H1 (cell line): ENCODE results near the gene MUS81. TPM values are rescaled to one million over a fixed set of nuclear protein-coding genes. Genes with fewer than 3 reads are reported as not detected.
A peak's percentile ranks its signal among the peaks of the same experiment; 100 is the strongest.

Experiments
- CTCF ChIA-PET: fragments of 300-600 bp; sonication (Branson Sonifier 250); formaldehyde crosslinking; loops from one replicate; lab custom pipeline; 2021; ENCODE audit not compliant: partially characterized antibody; lab: Charles Lee
- POLR2A ChIA-PET: fragments of 300-600 bp; sonication (Branson Sonifier 250); formaldehyde crosslinking; loops from one replicate; lab custom pipeline; 2021; ENCODE audit warnings: inconsistent platforms; ENCODE audit not compliant: partially characterized antibody; lab: Charles Lee
- DNase-seq, 2 experiments: peaks; one replicate each; pipeline versions ENCODE4 v3.0.0 to v3.0.0-alpha.2; 2010 to 2022; ENCODE audit warnings: low spot score in 2 of 2, low read depth in 1 of 2, mixed read lengths in 1 of 2
- FAIRE-seq: peaks from 2 replicates; lab custom pipeline; 2011; peaks lifted over from hg19 to GRCh38; lab: Jason Lieb, UNC
- H2AFZ ChIP-seq: 2 replicates; pipeline ENCODE4 v1.8.1; 2012; ENCODE audit warnings: low read length, inconsistent platforms
- H2AK5ac ChIP-seq: 2 replicates; pipeline ENCODE4 v1.6.1; 2013; ENCODE audit warnings: low read depth, low read length
- H2BK120ac ChIP-seq: replicated peaks from 2 replicates; pipeline ENCODE3; 2013; ENCODE audit warnings: low read depth, low read length, inconsistent platforms
- H2BK12ac ChIP-seq: 2 replicates; pipeline ENCODE4 v1.6.1; 2013; ENCODE audit warnings: low read depth, low read length
- H2BK15ac ChIP-seq: 2 replicates; pipeline ENCODE4 v1.6.1; 2013; ENCODE audit warnings: low read length
- H2BK20ac ChIP-seq: 2 replicates; pipeline ENCODE4 v1.6.1; 2013; ENCODE audit warnings: low read length
- H2BK5ac ChIP-seq: 2 replicates; pipeline ENCODE4 v1.6.1; 2013; ENCODE audit warnings: low read depth, low read length
- H3K14ac ChIP-seq: 2 replicates; pipeline ENCODE4 v1.6.1; 2013; ENCODE audit warnings: inconsistent platforms; ENCODE audit not compliant: insufficient read length
- H3K18ac ChIP-seq: 2 replicates; pipeline ENCODE4 v1.6.1; 2013; ENCODE audit warnings: low read length; ENCODE audit errors: extremely low read depth
- H3K23ac ChIP-seq: 2 replicates; pipeline ENCODE4 v1.6.1; 2013; ENCODE audit warnings: inconsistent platforms; ENCODE audit not compliant: insufficient read length
- H3K23me2 ChIP-seq: 2 replicates; pipeline ENCODE4 v1.6.1; 2013; ENCODE audit warnings: low read depth, low read length
- H3K27ac ChIP-seq: 2 replicates; pipeline ENCODE4 v1.6.1; 2011; ENCODE audit warnings: low read depth, low read length, inconsistent platforms
- H3K27me3 ChIP-seq, 4 experiments: replicated peaks in 1 of 4; 1 replicate in 1 of 4; 2 replicates in 3 of 4; pipeline versions ENCODE4 v1.6.1 to v1.8.1; 2011 to 2013; ENCODE audit warnings: low read length in 3 of 4, mild to moderate bottlenecking in 3 of 4, inconsistent platforms in 2 of 4, mixed read lengths in 2 of 4, moderate library complexity in 1 of 4; ENCODE audit not compliant: control insufficient read depth in 3 of 4, insufficient read depth in 3 of 4; ENCODE audit errors: extremely low read depth in 1 of 4
- H3K36me3 ChIP-seq, 4 experiments: 2 replicates each; pipeline versions ENCODE4 v1.6.1 to v1.8.1; 2011 to 2013; ENCODE audit warnings: mild to moderate bottlenecking in 4 of 4, low read length in 3 of 4, moderate library complexity in 2 of 4, control low read depth in 1 of 4, inconsistent platforms in 1 of 4; ENCODE audit not compliant: insufficient read depth in 4 of 4, control insufficient read depth in 2 of 4
- H3K4ac ChIP-seq: replicated peaks from 2 replicates; pipeline ENCODE3; 2013; ENCODE audit warnings: low read length, low read depth, mixed read lengths, inconsistent platforms; ENCODE audit not compliant: insufficient read length
- H3K4me1 ChIP-seq, 4 experiments: replicated peaks in 1 of 4; 1 replicate in 1 of 4; 2 replicates in 3 of 4; pipeline versions ENCODE4 v1.6.1 to v1.8.1; 2011 to 2013; ENCODE audit warnings: low read length in 3 of 4, inconsistent platforms in 2 of 4, mixed read lengths in 1 of 4; ENCODE audit not compliant: insufficient read depth in 4 of 4, control insufficient read depth in 3 of 4
- H3K4me2 ChIP-seq, 2 experiments: 2 replicates each; pipeline versions ENCODE4 v1.6.1 to v1.8.1; 2011 to 2013; ENCODE audit warnings: low read depth in 2 of 2, low read length in 2 of 2, control low read depth in 1 of 2, inconsistent platforms in 1 of 2, mild to moderate bottlenecking in 1 of 2; ENCODE audit not compliant: insufficient read depth in 1 of 2
- H3K4me3 ChIP-seq, 4 experiments: fragments of 200-600, 300-600 bp in 1 of 4; sonication (generic), shearing (Covaris generic), sonication (Bioruptor Twin) in 1 of 4; 2 replicates each; pipeline versions ENCODE4 v1.5.1 to v1.8.1; 2011 to 2016; ENCODE audit warnings: low read length in 4 of 4, low read depth in 3 of 4, control low read depth in 2 of 4, inconsistent platforms in 2 of 4, mild to moderate bottlenecking in 2 of 4, mixed read lengths in 1 of 4, moderate library complexity in 1 of 4; ENCODE audit not compliant: insufficient read depth in 2 of 4; ENCODE audit errors: extremely low read depth in 1 of 4
- H3K56ac ChIP-seq: replicated peaks from 2 replicates; pipeline ENCODE3; 2013; ENCODE audit warnings: low read depth, mild to moderate bottlenecking, mixed read lengths, low read length, inconsistent platforms; ENCODE audit not compliant: insufficient read length
- H3K79me1 ChIP-seq: 2 replicates; pipeline ENCODE4 v1.6.1; 2013; ENCODE audit warnings: low read depth, low read length, control low read depth
- H3K79me2 ChIP-seq, 2 experiments: 2 replicates each; pipeline versions ENCODE4 v1.6.1 to v1.8.1; 2012 to 2013; ENCODE audit warnings: low read length in 2 of 2, mild to moderate bottlenecking in 2 of 2, inconsistent platforms in 1 of 2; ENCODE audit not compliant: insufficient read depth in 2 of 2, control insufficient read depth in 1 of 2
- H3K9ac ChIP-seq, 4 experiments: replicated peaks in 1 of 4; 1 replicate in 1 of 4; 2 replicates in 3 of 4; pipeline versions ENCODE4 v1.6.1 to v1.8.1; 2011 to 2013; ENCODE audit warnings: low read depth in 3 of 4, low read length in 3 of 4, control low read depth in 2 of 4, mild to moderate bottlenecking in 2 of 4, moderate library complexity in 2 of 4, inconsistent platforms in 1 of 4; ENCODE audit errors: extremely low read depth in 1 of 4
- H3K9me3 ChIP-seq, 2 experiments: 2 replicates each; pipeline versions ENCODE4 v1.6.1 to v1.8.1; 2012 to 2013; ENCODE audit warnings: mild to moderate bottlenecking in 2 of 2, moderate library complexity in 2 of 2, control low read depth in 1 of 2, inconsistent platforms in 1 of 2, low read depth in 1 of 2, low read length in 1 of 2, mixed read lengths in 1 of 2; ENCODE audit not compliant: insufficient read depth in 2 of 2
- H4K20me1 ChIP-seq, 2 experiments: replicated peaks in 1 of 2; 2 replicates each; pipeline versions ENCODE3 to v1.8.1; 2011 to 2013; ENCODE audit warnings: inconsistent platforms in 2 of 2, low read length in 2 of 2, mild to moderate bottlenecking in 1 of 2; ENCODE audit not compliant: insufficient read depth in 2 of 2, control insufficient read depth in 1 of 2
- H4K5ac ChIP-seq: 2 replicates; pipeline ENCODE4 v1.6.1; 2013; ENCODE audit warnings: low read length, low read depth, mixed read lengths, inconsistent platforms; ENCODE audit not compliant: insufficient read length
- H4K8ac ChIP-seq: 2 replicates; pipeline ENCODE4 v1.8.0; 2013; ENCODE audit warnings: mild to moderate bottlenecking, moderate library complexity, low read length, inconsistent platforms; ENCODE audit not compliant: insufficient read depth; ENCODE audit errors: extremely low read depth
- H4K91ac ChIP-seq: replicated peaks from 2 replicates; pipeline ENCODE3; 2013; ENCODE audit warnings: low read length, mixed read lengths, inconsistent platforms; ENCODE audit not compliant: insufficient read length
- BCL11A ChIP-seq, 2 experiments: IDR thresholded peaks; one replicate each; pipeline ENCODE4 v1.6.1; 2011; ENCODE audit warnings: low read depth in 2 of 2, low read length in 2 of 2, mild to moderate bottlenecking in 2 of 2
- CEBPB ChIP-seq: IDR thresholded peaks from 2 replicates; pipeline ENCODE4 v1.6.1; 2012; ENCODE audit warnings: low read depth, low read length
- EZH2 ChIP-seq: fragments of 200-600 bp; sonication (generic); IDR thresholded peaks from 2 replicates; pipeline ENCODE4 v1.7.1; 2012; ENCODE audit warnings: low read depth, mild to moderate bottlenecking, moderate library complexity, low read length, inconsistent platforms; ENCODE audit not compliant: severe bottlenecking
- HDAC6 ChIP-seq: IDR thresholded peaks from one replicate; pipeline ENCODE4 v1.7.1; 2012; ENCODE audit warnings: low read depth, mild to moderate bottlenecking, inconsistent platforms, low read length, moderate library complexity
- POLR2AphosphoS5 ChIP-seq: IDR thresholded peaks from 2 replicates; pipeline ENCODE4 v1.6.1; 2011; ENCODE audit warnings: low read depth, low read length
- SIX5 ChIP-seq: IDR thresholded peaks from 2 replicates; pipeline ENCODE4 v1.6.1; 2011; ENCODE audit warnings: mild to moderate bottlenecking, low read depth, low read length
- SP1 ChIP-seq: IDR thresholded peaks from 2 replicates; pipeline ENCODE4 v1.6.1; 2011; ENCODE audit warnings: low read depth, low read length
- TBP ChIP-seq: IDR thresholded peaks from 2 replicates; pipeline ENCODE4 v1.6.1; 2011; ENCODE audit warnings: low read depth, low read length, improper control_type of control experiment
- TCF12 ChIP-seq: IDR thresholded peaks from 2 replicates; pipeline ENCODE4 v1.6.1; 2011; ENCODE audit warnings: low read depth, mild to moderate bottlenecking, low read length
- WGBS, 2 experiments: shearing (Covaris generic) in 1 of 2; methylation state at CpG; one replicate each; pipeline versions ENCODE4 v1.1.6 to v1.1.7; 2013 to 2015; ENCODE audit warnings: low lambda C conversion rate in 2 of 2, mixed read lengths in 2 of 2, inconsistent platforms in 1 of 2, low coverage in 1 of 2, missing lambda C conversion rate in 1 of 2; ENCODE audit not compliant: insufficient replicate concordance in 2 of 2, insufficient coverage in 1 of 2, insufficient read length in 1 of 2; ENCODE audit errors: extremely low coverage in 1 of 2, missing lambda C conversion rate in 1 of 2; 5-methylcytosine and 5-hydroxymethylcytosine counted together
- polyA plus RNA-seq, 7 experiments: library from polyadenylated mRNA; depleted of rRNA in 3 of 7; stranded (reverse) in 5 of 7; unstranded in 2 of 7; fragments of >200 nt in 5 of 7; fragments of 200-250 nt in 2 of 7; gene quantifications; 1 replicate in 5 of 7; 2 replicates in 1 of 7; 4 replicates in 1 of 7; pipeline versions ENCODE4 v1.2.1 to v1.2.3, GENCODE V29; 2011 to 2013; ENCODE audit warnings: missing spikeins in 2 of 7, mixed read lengths in 2 of 7
- total RNA-seq: library from RNA; stranded (reverse); fragmentation: NEBNext Ultra II Directional; extraction: Animal tissue kit (Norgen Biotek cat#: 25700); gene quantifications from 2 replicates; pipeline ENCODE4 v1.2.1, GENCODE V29; 2021

The MUS81 gene
- total and polyA plus RNA-seq, 2 of the 8 experiments (the other 6 are each of a cell fraction or from before 2014, with no cell fraction given): 30.2 to 31.5 TPM

GRCh38 chr11:65915101-65915820 lies 55.0 kb downstream of the MUS81 start:
- no peaks in the 10 kb centered on the region for H3K36me3 ChIP-seq
- H3K4me3 ChIP-seq: no peak overlapping the region
- H2BK20ac ChIP-seq: 0 out of 2 replicates have a peak overlapping the region, but pooled peaks have one; percentile 69
- H3K79me1 ChIP-seq: peaks cover 5% of the 10 kb centered on the region; the same call in 1 of the 2 replicates
- DNase-seq: no peak
- FAIRE-seq: no peak
- no peak overlapping the region for H3K23ac ChIP-seq
- H2BK15ac ChIP-seq: peak overlapping the region; percentile 84; the same call in 1 of the 2 replicates
- H3K9me3 ChIP-seq: no peaks in the 10 kb centered on the region
- H2BK12ac ChIP-seq: peak overlapping the region; percentile 33; the same call in 1 of the 2 replicates
- no peak overlapping the region for H3K27ac ChIP-seq
- peak overlapping the region; percentile 23 for H3K56ac ChIP-seq
- H3K27me3 ChIP-seq: peaks cover 0 to 2% (median 0%) of the 10 kb centered on the region in 4 experiments; a peak in 1 of 7 replicates
- no peak overlapping the region for H2BK5ac ChIP-seq
- no peak overlapping the region for H3K9ac ChIP-seq
- H2AK5ac ChIP-seq: peak overlapping the region; percentile 70; the same call in 1 of the 2 replicates
- H3K18ac ChIP-seq: peak overlapping the region; percentile 63; the same call in 1 of the 2 replicates
- ChIA-PET POLR2A (interaction anchor here (0.6 to 4.9 kb wide), 12 partner anchors 9 to 479 kb away, joined by 3 to 36 read pairs (median 3); partner anchors contain the start of genes CCDC85B, FIBP, MUS81 and RAB1B), CTCF (interaction anchor here (0.7 to 11.7 kb wide), 11 partner anchors 9 to 98 kb away, joined by 3 to 212 read pairs (median 6); partner anchors contain the start of genes CCDC85B, FIBP and MUS81)
- H3K4me1 ChIP-seq: peaks cover 2 to 19% (median 10%) of the 10 kb centered on the region in 4 experiments; a peak in 5 of 7 replicates
- H3K14ac ChIP-seq: no peak overlapping the region
- H3K23me2 ChIP-seq: peaks cover 11% of the 10 kb centered on the region; the same call in 1 of the 2 replicates
- H4K91ac ChIP-seq: no peak overlapping the region
- 86% methylated on average over 10 of the region's 10 CpGs; no CpG with 5 or more reads in 1 of the 2 experiments for WGBS, 2 experiments
- H4K5ac ChIP-seq: no peak overlapping the region
- peak overlapping the region; percentile 8 for H3K4ac ChIP-seq
- H2BK120ac ChIP-seq: no peak overlapping the region
- peaks cover 0 to 7% of the 10 kb centered on the region in 2 experiments for H4K20me1 ChIP-seq
- TF ChIP-seq TBP (no peak), BCL11A (IDR thresholded peaks at IDR 0.05; ENCODE audit: low read depth in 2 of 2, low read length in 2 of 2) (no peak), SP1 (no peak), POLR2AphosphoS5 (no peak), TCF12 (no peak), EZH2 (no peak), SIX5 (no peak), HDAC6 (no peak), CEBPB (no peak)
- H3K4me2 ChIP-seq: no peak overlapping the region
- peaks cover 0 to 7% of the 10 kb centered on the region in 2 experiments; a peak in 2 of 4 replicates for H3K79me2 ChIP-seq
- H2AFZ ChIP-seq: no peak overlapping the region
- peak overlapping the region; percentile 84; the same call in 1 of the 2 replicates for H4K8ac ChIP-seq
